Stimulated activated CD4-positive, alpha-beta T cell treated with anti-CD3 and anti-CD28 coated beads, Interleukin-12 subunit alpha, Interleukin-12 subunit beta, amount 100 ng/mL, for 48 hours (primary cell): ENCODE data around the gene HIPK1.
"Not testable (repeated sequence)": the region's sequence is repeated elsewhere in the genome, so short reads cannot be mapped to it uniquely, and the experiment has no call there.

Source experiments
- DNase-seq, 3 donors: peaks; one replicate each; pipeline ENCODE4 v3.0.0-alpha.2; 2020; ENCODE audit warnings: low read depth in 2 of 3, low spot score in 1 of 3

HIPK1 gene

GRCh38 chr1:114009393-114009792 lies 80.3 kb downstream of the HIPK1 start:
- no peak for DNase-seq

- DNase-seq = no peak
Measured at GRCh38 chr1:114010433-114011184, 81.5 kb downstream of the HIPK1 start.

- no peak for DNase-seq
Measured at GRCh38 chr1:114011796-114012195, 82.7 kb downstream of the HIPK1 start.

GRCh38 chr1:114015075-114015474 lies 86.0 kb downstream of the HIPK1 start:
- DNase-seq = no peak

- DNase-seq = not testable (repeated sequence)
Measured at GRCh38 chr1:114019724-114020123, 90.6 kb downstream of the HIPK1 start.

- DNase-seq = no peak
Measured at GRCh38 chr1:114021665-114022099, 92.6 kb downstream of the HIPK1 start.

GRCh38 chr1:114022877-114023276 lies 93.8 kb downstream of the HIPK1 start:
- DNase-seq = no peak

- DNase-seq = no peak
Measured at GRCh38 chr1:114023377-114023776, 94.3 kb downstream of the HIPK1 start.

- no peak for DNase-seq
Measured at GRCh38 chr1:114024049-114024448, 94.9 kb downstream of the HIPK1 start.

- DNase-seq = no peak
Measured at GRCh38 chr1:114025609-114026401, 96.7 kb downstream of the HIPK1 start.

- DNase-seq = no peak
Measured at GRCh38 chr1:114026797-114027196, 97.7 kb downstream of the HIPK1 start.
